SU-DHL-6 (cell line): Measurements from ENCODE around the gene SPACDR.

Source experiments
- EZH2phosphoT487 ChIP-seq: fragments of 200-600 bp; sonication (generic), shearing (Covaris generic); conservative IDR thresholded peaks from 2 replicates; pipeline ENCODE4 v1.6.1; 2018; ENCODE audit warnings: mild to moderate bottlenecking, antibody characterized with exemption, low read length, moderate library complexity, mixed read lengths
- TF ChIP-seq, protein P1 (sequence below): fragments of 200-600 bp; sonication (generic); IDR thresholded peaks from one replicate; pipeline ENCODE4 v1.5.1; 2017; ENCODE audit warnings: antibody characterized with exemption, mild to moderate bottlenecking, low read length, moderate library complexity; ENCODE audit not compliant: insufficient read depth, poor library complexity, severe bottlenecking

DNA sequence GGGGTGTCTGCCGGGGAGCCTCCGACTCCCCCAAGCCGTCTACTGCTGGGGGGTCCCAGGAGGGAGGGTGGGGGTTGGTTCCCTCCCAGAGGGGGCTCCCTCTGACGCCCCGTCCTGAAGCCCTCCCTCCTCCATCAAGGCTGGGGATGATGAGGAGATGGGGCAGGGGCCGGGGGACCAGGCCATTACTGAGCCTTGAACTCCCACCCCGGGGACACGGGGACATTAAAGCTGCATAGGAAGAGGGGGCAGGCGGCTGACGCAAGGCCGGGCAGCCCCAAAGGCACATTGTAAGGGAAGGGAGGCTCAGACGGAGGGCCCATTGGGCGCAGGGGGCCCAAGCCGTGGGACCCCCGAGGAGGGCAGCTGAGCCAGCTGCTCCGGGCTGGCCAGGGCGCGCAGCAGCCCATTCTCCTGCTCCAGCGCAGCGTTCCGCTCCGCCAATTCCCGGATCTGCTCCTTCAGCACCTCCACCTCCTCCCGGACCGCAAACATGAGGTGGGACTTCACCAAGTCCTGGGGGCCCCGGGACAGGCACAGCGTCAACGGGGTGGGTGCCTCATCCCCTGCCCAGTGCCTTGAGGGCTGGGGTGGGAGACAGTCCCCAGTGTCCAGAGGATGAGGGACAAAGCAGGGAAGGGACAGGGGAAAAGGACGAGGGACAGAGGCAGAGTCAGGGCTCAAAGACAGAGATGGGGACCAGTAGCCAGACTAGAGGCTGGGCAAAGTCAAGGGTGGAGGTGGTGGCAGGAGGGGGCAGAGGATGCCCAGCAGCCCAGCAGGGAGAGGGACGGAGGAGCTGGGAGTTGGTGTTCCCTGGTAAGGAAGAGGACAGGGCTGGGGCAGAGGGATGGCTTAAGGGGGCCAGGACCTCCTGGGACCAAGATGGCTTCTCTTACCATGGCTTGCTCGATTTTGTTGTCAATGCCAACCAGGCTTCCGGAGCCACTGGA is 2.9 kb upstream of the SPACDR start:
- TF ChIP-seq, protein P1, sequence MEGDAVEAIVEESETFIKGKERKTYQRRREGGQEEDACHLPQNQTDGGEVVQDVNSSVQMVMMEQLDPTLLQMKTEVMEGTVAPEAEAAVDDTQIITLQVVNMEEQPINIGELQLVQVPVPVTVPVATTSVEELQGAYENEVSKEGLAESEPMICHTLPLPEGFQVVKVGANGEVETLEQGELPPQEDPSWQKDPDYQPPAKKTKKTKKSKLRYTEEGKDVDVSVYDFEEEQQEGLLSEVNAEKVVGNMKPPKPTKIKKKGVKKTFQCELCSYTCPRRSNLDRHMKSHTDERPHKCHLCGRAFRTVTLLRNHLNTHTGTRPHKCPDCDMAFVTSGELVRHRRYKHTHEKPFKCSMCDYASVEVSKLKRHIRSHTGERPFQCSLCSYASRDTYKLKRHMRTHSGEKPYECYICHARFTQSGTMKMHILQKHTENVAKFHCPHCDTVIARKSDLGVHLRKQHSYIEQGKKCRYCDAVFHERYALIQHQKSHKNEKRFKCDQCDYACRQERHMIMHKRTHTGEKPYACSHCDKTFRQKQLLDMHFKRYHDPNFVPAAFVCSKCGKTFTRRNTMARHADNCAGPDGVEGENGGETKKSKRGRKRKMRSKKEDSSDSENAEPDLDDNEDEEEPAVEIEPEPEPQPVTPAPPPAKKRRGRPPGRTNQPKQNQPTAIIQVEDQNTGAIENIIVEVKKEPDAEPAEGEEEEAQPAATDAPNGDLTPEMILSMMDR, result no peak
- TF ChIP-seq EZH2phosphoT487, result no peak
